Measurements from ENCODE around the gene NFATC1. TPM values are rescaled to one million over a fixed set of nuclear protein-coding genes. Genes with fewer than 3 reads are reported as not detected.

NFATC1 gene
- polyA plus RNA-seq, 1 donor from 2014 or later, result 0.37 TPM

DNA sequence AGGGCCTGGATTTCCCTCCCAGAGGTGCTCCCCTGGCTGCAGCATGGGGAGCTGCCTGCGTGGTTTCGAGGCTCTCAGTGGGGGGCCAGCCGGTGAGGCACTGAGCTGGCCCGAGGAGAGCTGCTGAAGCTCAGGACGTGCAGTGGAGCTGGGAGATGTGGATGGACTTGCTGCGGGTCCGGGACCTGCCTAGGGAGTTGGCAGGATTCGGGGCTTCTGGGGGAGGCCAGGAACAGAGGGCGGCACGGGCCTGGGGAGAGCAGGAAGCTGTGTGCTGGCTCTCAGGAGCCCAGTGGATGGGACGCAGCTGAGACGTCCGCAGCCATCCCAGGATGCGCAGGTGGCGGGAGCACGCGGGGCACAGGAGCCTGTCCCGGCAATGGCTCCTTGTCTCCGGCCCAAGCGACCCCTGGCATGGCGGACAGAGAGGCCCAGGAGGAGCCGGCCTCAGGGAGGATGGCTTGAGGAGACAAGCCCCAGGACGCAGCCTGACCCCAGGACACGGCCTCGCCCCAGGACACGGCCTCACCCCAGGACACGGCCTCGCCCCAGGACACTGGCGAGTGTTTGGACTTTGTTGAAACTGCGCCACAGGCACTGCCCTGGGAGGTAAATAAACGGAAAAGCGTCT, 116.1 kb downstream of the NFATC1 start:
- Histone ChIP-seq H2AFZ (ENCODE audit: low read depth, low read length) (no peak overlapping the region), H3K9me3 (ENCODE audit: low read length) (no peaks in the 10 kb centered on the region), H3K79me2 (replicated peaks; ENCODE audit: insufficient read depth, low read length) (no peaks in the 10 kb centered on the region), H3F3A (ENCODE audit: insufficient read depth, low read length, poor library complexity, severe bottlenecking) (no peaks in the 10 kb centered on the region), H3K4me2 (ENCODE audit: low read length) (no peak overlapping the region), H3K36me3 (ENCODE audit: insufficient read depth, low read length) (no peaks in the 10 kb centered on the region), H3K9ac (ENCODE audit: low read length) (no peak overlapping the region), H3K27ac (ENCODE audit: low read length) (no peak overlapping the region), H3K9me2 (ENCODE audit: insufficient read depth, low read length) (no peaks in the 10 kb centered on the region), H4K20me1 (ENCODE audit: insufficient read depth) (no peaks in the 10 kb centered on the region), H3K4me3 (ENCODE audit: low read length) (no peak overlapping the region), H3K27me3 (ENCODE audit: insufficient read depth, low read depth, low read length) (no peaks in the 10 kb centered on the region)
- TF ChIP-seq, protein P1, sequence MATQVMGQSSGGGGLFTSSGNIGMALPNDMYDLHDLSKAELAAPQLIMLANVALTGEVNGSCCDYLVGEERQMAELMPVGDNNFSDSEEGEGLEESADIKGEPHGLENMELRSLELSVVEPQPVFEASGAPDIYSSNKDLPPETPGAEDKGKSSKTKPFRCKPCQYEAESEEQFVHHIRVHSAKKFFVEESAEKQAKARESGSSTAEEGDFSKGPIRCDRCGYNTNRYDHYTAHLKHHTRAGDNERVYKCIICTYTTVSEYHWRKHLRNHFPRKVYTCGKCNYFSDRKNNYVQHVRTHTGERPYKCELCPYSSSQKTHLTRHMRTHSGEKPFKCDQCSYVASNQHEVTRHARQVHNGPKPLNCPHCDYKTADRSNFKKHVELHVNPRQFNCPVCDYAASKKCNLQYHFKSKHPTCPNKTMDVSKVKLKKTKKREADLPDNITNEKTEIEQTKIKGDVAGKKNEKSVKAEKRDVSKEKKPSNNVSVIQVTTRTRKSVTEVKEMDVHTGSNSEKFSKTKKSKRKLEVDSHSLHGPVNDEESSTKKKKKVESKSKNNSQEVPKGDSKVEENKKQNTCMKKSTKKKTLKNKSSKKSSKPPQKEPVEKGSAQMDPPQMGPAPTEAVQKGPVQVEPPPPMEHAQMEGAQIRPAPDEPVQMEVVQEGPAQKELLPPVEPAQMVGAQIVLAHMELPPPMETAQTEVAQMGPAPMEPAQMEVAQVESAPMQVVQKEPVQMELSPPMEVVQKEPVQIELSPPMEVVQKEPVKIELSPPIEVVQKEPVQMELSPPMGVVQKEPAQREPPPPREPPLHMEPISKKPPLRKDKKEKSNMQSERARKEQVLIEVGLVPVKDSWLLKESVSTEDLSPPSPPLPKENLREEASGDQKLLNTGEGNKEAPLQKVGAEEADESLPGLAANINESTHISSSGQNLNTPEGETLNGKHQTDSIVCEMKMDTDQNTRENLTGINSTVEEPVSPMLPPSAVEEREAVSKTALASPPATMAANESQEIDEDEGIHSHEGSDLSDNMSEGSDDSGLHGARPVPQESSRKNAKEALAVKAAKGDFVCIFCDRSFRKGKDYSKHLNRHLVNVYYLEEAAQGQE (IDR thresholded peaks at IDR 0.05; ENCODE audit: borderline replicate concordance), result no peak
- TF ChIP-seq TAF1 (IDR thresholded peaks at IDR 0.05; ENCODE audit: low read depth), result no peak

DNA sequence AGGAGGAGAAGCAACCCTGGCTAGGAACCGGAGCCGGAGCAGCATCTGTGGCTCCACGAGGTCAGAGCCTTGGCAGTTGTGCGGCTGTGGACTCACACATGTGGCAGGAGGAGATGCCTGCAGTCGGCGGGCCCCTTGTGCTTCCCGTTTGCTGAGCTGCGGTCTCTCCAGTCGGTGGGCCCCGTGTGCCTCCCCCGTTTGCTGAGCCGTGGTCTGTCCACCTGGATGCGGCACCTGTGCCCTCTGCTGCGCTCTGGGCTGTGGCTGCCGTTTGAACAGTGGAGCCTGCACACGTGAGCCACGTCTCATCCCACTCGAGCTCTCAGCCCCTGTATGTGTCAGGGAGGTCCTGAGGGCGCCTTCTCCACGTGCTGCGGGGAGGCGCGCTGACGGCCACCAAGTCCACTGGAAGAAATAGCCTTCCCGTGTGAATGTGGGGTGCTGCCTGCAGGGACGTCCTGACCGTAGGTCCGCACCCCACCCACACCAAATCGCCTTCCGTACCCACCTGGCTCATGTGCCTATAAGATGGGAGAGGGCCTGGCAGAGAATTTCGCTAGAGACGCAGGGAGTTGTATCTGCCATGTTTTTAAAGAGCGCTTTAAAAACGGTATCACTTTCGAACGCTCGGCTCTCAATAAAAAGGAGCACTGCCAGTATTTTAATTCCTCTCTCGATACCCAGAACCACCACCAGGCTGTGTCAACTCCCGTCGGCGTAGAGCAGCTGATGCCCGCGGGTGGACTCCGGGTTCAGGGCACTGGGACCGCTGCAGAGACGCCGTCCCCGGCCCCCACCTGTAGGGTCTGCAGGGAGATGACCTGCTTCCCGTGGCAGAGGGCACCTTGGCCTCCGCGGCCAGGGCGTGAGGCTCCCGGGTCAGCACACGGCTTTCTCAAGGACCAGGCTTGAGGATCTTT, 117.0 kb downstream of the NFATC1 start:
- Histone ChIP-seq H4K20me1 (ENCODE audit: insufficient read depth) (no peaks in the 10 kb centered on the region), H3K4me3 (ENCODE audit: low read length) (no peak overlapping the region), H3K9me3 (ENCODE audit: low read length) (no peaks in the 10 kb centered on the region), H3K79me2 (replicated peaks; ENCODE audit: insufficient read depth, low read length) (no peaks in the 10 kb centered on the region), H3K27me3 (ENCODE audit: insufficient read depth, low read depth, low read length) (no peaks in the 10 kb centered on the region), H3K27ac (ENCODE audit: low read length) (no peak overlapping the region), H3K9me2 (ENCODE audit: insufficient read depth, low read length) (no peaks in the 10 kb centered on the region), H3K4me2 (ENCODE audit: low read length) (no peak overlapping the region), H3K36me3 (ENCODE audit: insufficient read depth, low read length) (no peaks in the 10 kb centered on the region), H2AFZ (ENCODE audit: low read depth, low read length) (no peak overlapping the region), H3K9ac (ENCODE audit: low read length) (no peak overlapping the region), H3F3A (ENCODE audit: insufficient read depth, low read length, poor library complexity, severe bottlenecking) (no peaks in the 10 kb centered on the region)
- TF ChIP-seq MXI1 (conservative IDR thresholded peaks at IDR 0.05; ENCODE audit: poor library complexity, severe bottlenecking) (no peak), TAF1 (IDR thresholded peaks at IDR 0.05; ENCODE audit: low read depth) (no peak), SMC3 (conservative IDR thresholded peaks at IDR 0.05; ENCODE audit: poor library complexity) (no peak), EZH2 (IDR thresholded peaks at IDR 0.05; ENCODE audit: borderline replicate concordance, insufficient read depth, low read length, poor library complexity, severe bottlenecking) (no peak), EP300 (conservative IDR thresholded peaks at IDR 0.05; ENCODE audit: poor library complexity, severe bottlenecking) (no peak), RAD21 (conservative IDR thresholded peaks at IDR 0.05) (no peak), POLR2AphosphoS5 (IDR thresholded peaks at IDR 0.05) (no peak)
- TF ChIP-seq, protein P2, sequence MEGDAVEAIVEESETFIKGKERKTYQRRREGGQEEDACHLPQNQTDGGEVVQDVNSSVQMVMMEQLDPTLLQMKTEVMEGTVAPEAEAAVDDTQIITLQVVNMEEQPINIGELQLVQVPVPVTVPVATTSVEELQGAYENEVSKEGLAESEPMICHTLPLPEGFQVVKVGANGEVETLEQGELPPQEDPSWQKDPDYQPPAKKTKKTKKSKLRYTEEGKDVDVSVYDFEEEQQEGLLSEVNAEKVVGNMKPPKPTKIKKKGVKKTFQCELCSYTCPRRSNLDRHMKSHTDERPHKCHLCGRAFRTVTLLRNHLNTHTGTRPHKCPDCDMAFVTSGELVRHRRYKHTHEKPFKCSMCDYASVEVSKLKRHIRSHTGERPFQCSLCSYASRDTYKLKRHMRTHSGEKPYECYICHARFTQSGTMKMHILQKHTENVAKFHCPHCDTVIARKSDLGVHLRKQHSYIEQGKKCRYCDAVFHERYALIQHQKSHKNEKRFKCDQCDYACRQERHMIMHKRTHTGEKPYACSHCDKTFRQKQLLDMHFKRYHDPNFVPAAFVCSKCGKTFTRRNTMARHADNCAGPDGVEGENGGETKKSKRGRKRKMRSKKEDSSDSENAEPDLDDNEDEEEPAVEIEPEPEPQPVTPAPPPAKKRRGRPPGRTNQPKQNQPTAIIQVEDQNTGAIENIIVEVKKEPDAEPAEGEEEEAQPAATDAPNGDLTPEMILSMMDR (IDR thresholded peaks at IDR 0.05; ENCODE audit: poor library complexity, severe bottlenecking), result no peak
- TF ChIP-seq, protein P1 (IDR thresholded peaks at IDR 0.05; ENCODE audit: borderline replicate concordance), result no peak
